ENCODE measurements around the gene TPBG. TPM values are rescaled to one million over a fixed set of nuclear protein-coding genes. Genes with fewer than 3 reads are reported as not detected.

Gene TPBG
- total RNA-seq = 8.2 and 16.3 TPM in 2 replicates

DNA sequence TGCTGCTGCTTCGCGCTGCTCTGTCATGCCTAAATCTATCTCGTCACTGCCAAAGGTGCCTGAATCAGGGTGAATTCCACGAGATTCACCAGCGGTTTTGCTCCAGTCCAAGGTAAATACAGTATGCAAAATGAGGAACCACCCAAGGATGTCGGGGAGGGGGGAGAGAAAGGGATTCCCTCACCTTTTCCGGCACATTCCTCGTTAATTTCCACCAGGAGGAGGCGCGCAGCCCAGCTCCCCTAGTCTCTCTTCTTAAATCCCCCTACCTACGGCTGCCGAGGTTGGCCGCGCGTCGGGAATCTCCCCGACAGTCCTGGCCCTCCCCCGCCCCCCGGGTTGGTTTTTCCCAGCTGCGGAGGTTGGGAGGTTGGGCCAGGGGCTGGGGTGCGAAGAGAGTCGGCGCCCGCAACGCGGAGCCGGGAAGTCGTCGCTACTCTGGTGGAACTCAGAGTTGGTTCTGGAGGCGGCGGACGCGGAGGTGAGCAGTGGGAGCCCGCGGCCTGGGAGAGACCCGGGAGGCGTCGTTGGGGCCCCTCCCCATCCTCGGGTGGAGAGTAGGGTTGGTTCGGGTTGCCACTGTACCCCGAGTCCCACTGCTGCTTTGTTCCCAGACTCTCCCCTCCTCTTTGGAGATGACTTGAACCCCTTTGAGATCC lies at the start of gene TPBG:
TSS of gene TPBG (plus strand) at position 390 of the 659 bp plus-strand sequence. CDS start 1,145 bp downstream, outside the sequence.

Other genes with a start within 250 kb of the TPBG start
- 34.3 and 42.1 TPM in 2 replicates for gene IBTK, start 116.1 kb upstream of the TPBG start, total RNA-seq

Measured in vein endothelial cell (primary cell).